HG03520 (cell line): ENCODE measurements around the gene RGS6.

Source experiments
- ATAC-seq: cut with Tn5 transposase; IDR thresholded peaks from one replicate; pipeline ENCODE4 v1.9.1; 2021; ENCODE audit warnings: mild to moderate bottlenecking, moderate library complexity; ENCODE audit not compliant: unreplicated experiment

Gene RGS6

GRCh38 chr14:71943695-71944018, 11.4 kb downstream of the RGS6 start:
- ATAC-seq, result no peak

- ATAC-seq, result no peak
Observed at GRCh38 chr14:71947947-71948500, 15.8 kb downstream of the RGS6 start.

GRCh38 chr14:71952381-71953363, 20.4 kb downstream of the RGS6 start:
- no peak for ATAC-seq

GRCh38 chr14:71956920-71957563, 24.8 kb downstream of the RGS6 start:
- ATAC-seq, result peak; percentile 82

GRCh38 chr14:71959055-71959454, 26.8 kb downstream of the RGS6 start:
- no peak for ATAC-seq

- ATAC-seq, result no peak
Observed at GRCh38 chr14:71960494-71961353, 28.5 kb downstream of the RGS6 start.

- ATAC-seq, result no peak
Observed at GRCh38 chr14:71961972-71962371, 29.7 kb downstream of the RGS6 start.

- no peak for ATAC-seq
Observed at GRCh38 chr14:71964716-71965115, 32.5 kb downstream of the RGS6 start.

GRCh38 chr14:71966528-71966927, 34.3 kb downstream of the RGS6 start:
- ATAC-seq, result no peak

GRCh38 chr14:71967704-71968103, 35.5 kb downstream of the RGS6 start:
- ATAC-seq, result no peak

GRCh38 chr14:71970272-71970671, 38.0 kb downstream of the RGS6 start:
- no peak for ATAC-seq

GRCh38 chr14:71985538-71986189, 53.4 kb downstream of the RGS6 start:
- ATAC-seq, result no peak

- ATAC-seq, result no peak
Observed at GRCh38 chr14:71988476-71988875, 56.2 kb downstream of the RGS6 start.

GRCh38 chr14:71988939-71989338, 56.7 kb downstream of the RGS6 start:
- ATAC-seq, result no peak

GRCh38 chr14:71994416-71994815, 62.2 kb downstream of the RGS6 start:
- no peak for ATAC-seq

GRCh38 chr14:71995741-71996140, 63.5 kb downstream of the RGS6 start:
- no peak for ATAC-seq

- no peak for ATAC-seq
Observed at GRCh38 chr14:71996610-71997009, 64.4 kb downstream of the RGS6 start.

GRCh38 chr14:72000907-72001306, 68.7 kb downstream of the RGS6 start:
- no peak for ATAC-seq

GRCh38 chr14:72002731-72003130, 70.5 kb downstream of the RGS6 start:
- ATAC-seq, result no peak

GRCh38 chr14:72008666-72009065, 76.4 kb downstream of the RGS6 start:
- no peak for ATAC-seq

- ATAC-seq, result no peak
Observed at GRCh38 chr14:72010474-72010873, 78.2 kb downstream of the RGS6 start.
